Breast epithelium (tissue), 4 donors: ENCODE results near the gene TSSK2. TPM values are rescaled to one million over a fixed set of nuclear protein-coding genes. Genes with fewer than 3 reads are reported as not detected.

Experiments
- DNase-seq, 2 donors: peaks; one replicate each; pipeline ENCODE4 v3.0.0-alpha.2; 2019; ENCODE audit warnings: low spot score in 2 of 2
- H3K27ac ChIP-seq, 2 donors: fragments of 200-600 bp; sonication (generic) in 1 of 2; one replicate each; pipeline ENCODE4 v1.5.1; 2016 to 2019; ENCODE audit warnings: mild to moderate bottlenecking in 1 of 2
- H3K27me3 ChIP-seq, 2 donors: fragments of 200-600 bp; sonication (generic) in 1 of 2; one replicate each; pipeline versions ENCODE4 v1.5.1 to v1.6.0; 2017 to 2019; ENCODE audit warnings: control low read depth in 1 of 2, mild to moderate bottlenecking in 1 of 2
- H3K36me3 ChIP-seq: fragments of 200-600 bp; one replicate; pipeline ENCODE4 v1.5.1; 2019
- H3K4me1 ChIP-seq, 2 donors: fragments of 200-600 bp; sonication (generic); one replicate each; pipeline ENCODE4 v1.5.1; 2016 to 2019; ENCODE audit warnings: control low read depth in 1 of 2
- H3K4me3 ChIP-seq, 3 donors: fragments of 200-600 bp; sonication (generic); 1 replicate in 2 of 3; 2 replicates in 1 of 3; pipeline ENCODE4 v1.5.1; 2016 to 2019; ENCODE audit warnings: mild to moderate bottlenecking in 3 of 3, moderate library complexity in 2 of 3
- H3K9me3 ChIP-seq, 2 donors: fragments of 200-600 bp; sonication (generic) in 1 of 2; one replicate each; pipeline ENCODE4 v1.5.1; 2016 to 2019; ENCODE audit warnings: control low read depth in 1 of 2
- POLR2A ChIP-seq: fragments of 450-650 bp; IDR thresholded peaks from one replicate; pipeline ENCODE4 v1.6.1; 2016; ENCODE audit warnings: antibody characterized with exemption, mild to moderate bottlenecking, moderate library complexity
- POLR2AphosphoS5 ChIP-seq, 3 donors: sonication (generic); formaldehyde crosslinking; IDR thresholded peaks; one replicate each; pipeline ENCODE4 v1.6.1; 2017; ENCODE audit warnings: antibody characterized with exemption in 3 of 3
- intact Hi-C: fragments of 100-400 bp; cut with DNase I; formaldehyde crosslinking; loops from one replicate; pipeline ENCODE4 v1.15.1; 2023; ENCODE audit warnings: low total_unique reads
- total RNA-seq, 3 donors: library from RNA; depleted of rRNA; stranded (reverse); fragments of >200 nt; gene quantifications; one replicate each; pipeline ENCODE4 v1.1.0, GENCODE V29; 2016
- TF ChIP-seq, protein P1 (sequence below), 3 donors: fragments of 450-650 bp; IDR thresholded peaks; one replicate each; pipeline ENCODE4 v1.5.1; 2016 to 2017; ENCODE audit warnings: antibody characterized with exemption in 3 of 3, mild to moderate bottlenecking in 3 of 3, moderate library complexity in 3 of 3

The TSSK2 gene
- total RNA-seq, 3 donors from 2014 or later, result not detected

DNA sequence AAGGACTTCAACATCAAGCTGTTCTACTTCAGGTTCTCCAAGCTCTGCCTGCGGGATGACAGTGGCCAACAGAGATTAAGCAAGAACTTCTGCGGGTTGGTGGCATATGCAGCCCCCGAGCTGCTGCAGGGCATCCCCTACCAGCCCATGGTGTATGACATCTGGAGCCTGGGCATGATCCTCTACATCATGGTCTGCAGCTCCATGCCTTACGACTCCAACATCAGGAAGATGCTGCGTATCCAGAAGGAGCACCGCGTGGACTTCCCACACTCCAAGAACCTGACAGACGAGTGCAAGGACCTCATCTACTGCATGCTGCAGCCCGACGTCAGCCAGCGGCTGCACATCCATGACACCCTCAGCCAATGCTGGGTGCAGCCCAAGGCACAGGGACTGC lies 6.1 kb upstream of the TSSK2 start:
- TF ChIP-seq, protein P1, sequence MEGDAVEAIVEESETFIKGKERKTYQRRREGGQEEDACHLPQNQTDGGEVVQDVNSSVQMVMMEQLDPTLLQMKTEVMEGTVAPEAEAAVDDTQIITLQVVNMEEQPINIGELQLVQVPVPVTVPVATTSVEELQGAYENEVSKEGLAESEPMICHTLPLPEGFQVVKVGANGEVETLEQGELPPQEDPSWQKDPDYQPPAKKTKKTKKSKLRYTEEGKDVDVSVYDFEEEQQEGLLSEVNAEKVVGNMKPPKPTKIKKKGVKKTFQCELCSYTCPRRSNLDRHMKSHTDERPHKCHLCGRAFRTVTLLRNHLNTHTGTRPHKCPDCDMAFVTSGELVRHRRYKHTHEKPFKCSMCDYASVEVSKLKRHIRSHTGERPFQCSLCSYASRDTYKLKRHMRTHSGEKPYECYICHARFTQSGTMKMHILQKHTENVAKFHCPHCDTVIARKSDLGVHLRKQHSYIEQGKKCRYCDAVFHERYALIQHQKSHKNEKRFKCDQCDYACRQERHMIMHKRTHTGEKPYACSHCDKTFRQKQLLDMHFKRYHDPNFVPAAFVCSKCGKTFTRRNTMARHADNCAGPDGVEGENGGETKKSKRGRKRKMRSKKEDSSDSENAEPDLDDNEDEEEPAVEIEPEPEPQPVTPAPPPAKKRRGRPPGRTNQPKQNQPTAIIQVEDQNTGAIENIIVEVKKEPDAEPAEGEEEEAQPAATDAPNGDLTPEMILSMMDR (IDR thresholded peaks at IDR 0.05), result no peak
- TF ChIP-seq POLR2A (no peak), POLR2AphosphoS5 (IDR thresholded peaks at IDR 0.05) (no peak)
- Histone ChIP-seq H3K9me3 (no peaks in the 10 kb centered on the region), H3K27ac (no peak overlapping the region), H3K4me1 (peaks cover 0 to 10% of the 10 kb centered on the region in 2 donors), H3K4me3 (no peak overlapping the region), H3K36me3 (no peaks in the 10 kb centered on the region), H3K27me3 (no peaks in the 10 kb centered on the region)
- no peak for DNase-seq
- intact Hi-C loops, result no loop called here

DNA sequence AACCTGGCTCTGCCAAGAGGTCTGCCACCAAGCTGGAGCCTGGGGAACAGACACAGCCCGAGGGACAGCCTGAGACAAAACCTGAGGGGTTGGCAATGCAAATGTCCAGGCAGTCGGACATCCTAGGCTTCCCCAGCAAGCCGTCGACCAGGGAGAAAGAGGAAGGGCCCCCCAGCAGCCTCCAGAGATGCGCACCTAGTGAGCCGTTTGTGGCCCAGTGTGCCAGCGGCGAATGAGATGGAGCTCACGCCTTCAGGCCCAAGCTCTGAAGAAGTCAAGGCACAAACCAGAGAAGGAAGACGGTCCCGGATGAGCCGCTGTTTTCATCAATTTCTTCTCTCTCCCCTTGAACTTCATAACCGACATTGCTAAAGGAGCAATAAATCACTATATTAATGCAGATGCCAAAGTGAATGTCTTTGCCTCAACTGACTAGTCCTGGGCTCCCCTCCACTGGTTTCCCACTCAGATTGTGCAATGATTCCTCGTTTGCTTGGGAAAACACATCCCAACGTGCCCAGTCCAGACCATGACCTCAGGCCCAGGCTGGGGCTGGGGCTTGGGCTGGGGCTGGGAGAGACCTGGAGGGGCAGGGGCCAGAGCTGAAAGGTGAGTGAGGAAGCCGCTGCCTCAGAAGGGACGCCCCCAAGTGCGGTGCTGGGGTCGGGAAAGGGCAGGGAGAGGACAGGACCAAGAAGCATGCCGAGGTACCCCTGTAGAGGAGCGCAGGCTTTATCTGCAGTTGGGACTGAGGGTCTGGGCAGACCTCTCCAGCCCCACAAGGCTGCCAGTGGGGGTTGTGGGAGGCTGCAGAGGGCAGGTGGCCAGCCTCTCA lies 5.4 kb upstream of the TSSK2 start:
- no peak overlapping the region for H3K4me3 ChIP-seq
- H3K27ac ChIP-seq, result no peak overlapping the region
- no peaks in the 10 kb centered on the region for H3K27me3 ChIP-seq
- DNase-seq, result no peak
- no peaks in the 10 kb centered on the region for H3K9me3 ChIP-seq
- intact Hi-C loops, result no loop called here
- H3K36me3 ChIP-seq, result no peaks in the 10 kb centered on the region
- no peak for TF ChIP-seq POLR2A
- TF ChIP-seq, protein P1 (IDR thresholded peaks at IDR 0.05), result no peak
- no peak for TF ChIP-seq POLR2AphosphoS5 (IDR thresholded peaks at IDR 0.05)
- peaks cover 0 to 3% of the 10 kb centered on the region in 2 donors for H3K4me1 ChIP-seq

DNA sequence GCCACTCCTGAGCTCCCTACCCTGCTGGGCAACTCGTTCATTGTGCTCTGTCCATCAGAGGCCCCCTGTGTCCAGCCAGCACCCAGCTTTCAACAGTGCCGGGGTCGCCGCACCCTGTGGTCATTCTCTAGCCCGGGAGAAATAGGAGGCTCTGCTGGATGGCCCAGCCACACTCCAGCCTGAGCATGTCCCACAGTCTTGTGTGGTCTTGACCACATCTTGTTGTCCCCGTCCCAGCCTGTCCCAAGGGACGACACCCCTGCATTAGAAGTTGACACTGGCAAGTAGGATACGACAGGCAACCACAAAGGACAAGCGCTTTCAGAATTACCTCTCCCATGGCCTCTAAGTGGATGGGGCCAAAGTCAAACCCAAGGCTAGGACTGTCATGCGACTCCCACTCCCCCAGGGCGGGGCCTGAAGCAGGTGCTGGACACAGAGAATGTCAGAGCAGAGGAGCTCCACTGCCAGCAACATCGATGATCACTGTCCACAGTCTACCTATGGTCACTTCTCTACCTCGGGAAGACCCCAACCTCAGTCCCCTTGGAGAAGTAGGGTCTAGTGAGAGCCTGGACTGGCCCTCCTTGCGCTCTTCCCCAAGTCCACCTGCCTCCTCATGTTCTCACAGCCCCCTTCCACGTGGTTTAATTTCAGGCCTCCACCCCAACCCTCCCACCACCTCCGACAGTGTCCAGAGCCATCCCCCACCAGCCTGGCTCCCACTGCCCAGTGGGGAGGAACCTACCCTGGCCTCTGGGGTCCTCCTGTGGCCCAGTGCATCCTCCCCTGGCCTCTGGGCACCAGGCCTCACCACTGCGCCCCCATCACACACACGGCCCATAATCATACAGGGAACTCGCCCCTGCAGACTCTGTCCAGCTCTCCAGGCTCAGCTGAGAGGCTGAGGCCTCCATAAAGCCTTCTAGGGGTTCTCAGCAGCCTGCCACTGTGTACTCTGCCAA lies 4.5 kb upstream of the TSSK2 start:
- Histone ChIP-seq H3K27ac (no peak overlapping the region), H3K36me3 (no peaks in the 10 kb centered on the region), H3K27me3 (no peaks in the 10 kb centered on the region), H3K4me1 (no peaks in the 10 kb centered on the region), H3K9me3 (no peaks in the 10 kb centered on the region), H3K4me3 (no peak overlapping the region)
- intact Hi-C loops, result no loop called here
- TF ChIP-seq, protein P1 (IDR thresholded peaks at IDR 0.05), result no peak
- TF ChIP-seq POLR2A, result no peak
- TF ChIP-seq POLR2AphosphoS5 (IDR thresholded peaks at IDR 0.05), result no peak
- DNase-seq, result no peak

DNA sequence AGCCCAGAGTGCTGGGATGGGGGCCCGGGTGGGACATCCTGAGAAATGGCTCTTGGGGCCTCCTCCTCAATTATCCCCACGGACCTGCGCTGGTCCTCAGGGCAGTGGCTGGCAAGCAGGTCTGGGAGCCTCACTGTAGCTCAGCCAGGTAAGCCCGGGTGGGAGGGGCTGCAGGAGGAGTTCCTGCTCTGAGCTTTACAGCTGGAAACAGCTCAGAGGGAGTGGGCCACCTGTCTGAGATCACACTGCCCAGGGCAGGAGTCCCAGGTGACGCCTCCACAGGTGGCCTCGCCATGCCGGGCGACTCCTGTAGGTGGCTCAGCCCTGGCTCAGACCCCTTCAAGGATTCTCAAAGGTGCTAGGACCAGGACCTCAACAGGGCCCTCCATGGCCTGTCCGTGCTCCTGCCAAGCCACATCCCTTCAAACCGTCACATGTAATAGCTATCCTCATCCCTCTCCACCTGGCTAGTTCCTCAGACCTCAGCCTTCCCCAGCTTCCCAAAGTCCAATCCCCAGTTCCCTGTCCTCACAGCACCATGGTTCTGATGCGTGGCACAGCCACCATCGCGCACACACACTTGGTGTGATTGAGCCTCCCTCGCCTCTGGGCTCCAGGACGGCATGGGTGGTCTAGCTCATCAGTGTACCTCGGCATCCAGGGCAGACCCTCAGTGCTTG lies 3.6 kb upstream of the TSSK2 start:
- no peak overlapping the region for H3K27ac ChIP-seq
- no peak for DNase-seq

More for the DNA sequence above, 3.6 kb upstream of the TSSK2 start:
- Histone ChIP-seq H3K4me1 (no peaks in the 10 kb centered on the region), H3K4me3 (no peak overlapping the region), H3K9me3 (no peaks in the 10 kb centered on the region), H3K36me3 (no peaks in the 10 kb centered on the region), H3K27me3 (no peaks in the 10 kb centered on the region)
- TF ChIP-seq POLR2A, result no peak
- TF ChIP-seq, protein P1 (IDR thresholded peaks at IDR 0.05), result no peak
- no peak for TF ChIP-seq POLR2AphosphoS5 (IDR thresholded peaks at IDR 0.05)
- intact Hi-C loops, result no loop called here
